HUES48 (cell line): ENCODE data around the gene NFATC3.

Experiments used
- H3K27ac ChIP-seq: one replicate; pipeline ENCODE4 v1.7.0; 2013; ENCODE audit warnings: low read depth, low read length, inconsistent platforms
- H3K27me3 ChIP-seq: 2 replicates; pipeline ENCODE4 v1.6.1; 2013; ENCODE audit warnings: mild to moderate bottlenecking, low read length; ENCODE audit not compliant: control insufficient read depth, insufficient read depth
- H3K36me3 ChIP-seq: 2 replicates; pipeline ENCODE4 v1.6.1; 2013; ENCODE audit warnings: low read length; ENCODE audit not compliant: control insufficient read depth, insufficient read depth
- H3K4me1 ChIP-seq: 2 replicates; pipeline ENCODE4 v1.6.1; 2013; ENCODE audit warnings: mild to moderate bottlenecking, low read length; ENCODE audit not compliant: control insufficient read depth, insufficient read depth
- H3K4me3 ChIP-seq: 2 replicates; pipeline ENCODE4 v1.5.1; 2013; ENCODE audit warnings: mild to moderate bottlenecking, low read depth, low read length
- H3K9ac ChIP-seq: 2 replicates; pipeline ENCODE4 v1.6.1; 2013; ENCODE audit warnings: mild to moderate bottlenecking, low read depth, low read length, moderate library complexity
- H3K9me3 ChIP-seq: 2 replicates; pipeline ENCODE4 v1.6.1; 2013; ENCODE audit warnings: low read length; ENCODE audit not compliant: control insufficient read depth, insufficient read depth

The NFATC3 gene

GRCh38 chr16:68265078-68265920, 180.1 kb downstream of the NFATC3 start:
- H3K9me3 ChIP-seq, result no peaks in the 10 kb centered on the region
- H3K9ac ChIP-seq, result no peak overlapping the region
- no peaks in the 10 kb centered on the region for H3K36me3 ChIP-seq
- peaks cover 17% of the 10 kb centered on the region for H3K4me1 ChIP-seq
- peak overlapping the region; percentile 91 for H3K4me3 ChIP-seq
- H3K27ac ChIP-seq, result peak overlapping the region; percentile 71
- H3K27me3 ChIP-seq, result peaks cover 13% of the 10 kb centered on the region

GRCh38 chr16:68267612-68268405, 182.6 kb downstream of the NFATC3 start:
- Histone ChIP-seq H3K36me3 (no peaks in the 10 kb centered on the region), H3K27ac (peak overlapping the region; percentile 44)

GRCh38 chr16:68269793-68270192, 184.6 kb downstream of the NFATC3 start:
- peaks cover 17% of the 10 kb centered on the region for H3K4me1 ChIP-seq
- no peak overlapping the region for H3K9ac ChIP-seq
- H3K4me3 ChIP-seq, result no peak overlapping the region
- peaks cover 9% of the 10 kb centered on the region; the same call in 1 of the 2 replicates for H3K27me3 ChIP-seq
- no peak overlapping the region for H3K27ac ChIP-seq
- no peaks in the 10 kb centered on the region for H3K9me3 ChIP-seq
- H3K36me3 ChIP-seq, result peaks cover 8% of the 10 kb centered on the region

More at GRCh38 chr16:68267612-68268405, 182.6 kb downstream of the NFATC3 start:
- Histone ChIP-seq H3K27me3 (peaks cover 13% of the 10 kb centered on the region), H3K9me3 (no peaks in the 10 kb centered on the region), H3K4me1 (peaks cover 17% of the 10 kb centered on the region), H3K4me3 (peak overlapping the region; percentile 25; the same call in 1 of the 2 replicates), H3K9ac (no peak overlapping the region)

DNA sequence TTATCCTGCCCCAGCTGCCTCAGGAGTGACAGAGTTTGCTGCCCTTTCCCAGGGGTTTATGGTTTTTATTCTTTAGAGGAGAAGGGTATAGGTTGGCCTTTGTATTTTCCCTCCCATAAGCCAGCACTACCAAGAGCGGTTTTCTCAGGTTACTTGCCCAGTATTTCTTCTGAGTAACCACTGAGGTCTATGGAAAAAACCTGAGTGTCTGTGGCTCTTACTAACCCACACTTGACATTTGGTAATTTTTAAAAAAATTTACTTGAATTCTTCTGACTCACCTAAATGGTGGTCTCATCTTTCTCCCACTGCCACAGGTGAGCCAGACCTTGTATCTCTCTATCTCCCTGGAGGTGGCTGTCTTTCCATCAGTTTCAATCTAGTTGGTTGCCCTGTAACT, 185.2 kb downstream of the NFATC3 start:
- no peak overlapping the region for H3K9ac ChIP-seq
- H3K27me3 ChIP-seq, result peaks cover 3% of the 10 kb centered on the region; the same call in 1 of the 2 replicates
- H3K27ac ChIP-seq, result no peak overlapping the region
- H3K9me3 ChIP-seq, result no peaks in the 10 kb centered on the region
- H3K4me1 ChIP-seq, result peaks cover 14% of the 10 kb centered on the region
- no peak overlapping the region for H3K4me3 ChIP-seq
- peaks cover 10% of the 10 kb centered on the region for H3K36me3 ChIP-seq

- H3K27me3 ChIP-seq, result no peaks in the 10 kb centered on the region
- peaks cover 8% of the 10 kb centered on the region for H3K4me1 ChIP-seq
- no peak overlapping the region for H3K9ac ChIP-seq
- no peak overlapping the region for H3K27ac ChIP-seq
- peaks cover 10% of the 10 kb centered on the region for H3K36me3 ChIP-seq
- H3K9me3 ChIP-seq, result no peaks in the 10 kb centered on the region
- H3K4me3 ChIP-seq, result no peak overlapping the region
Measured at GRCh38 chr16:68272507-68273209, 187.5 kb downstream of the NFATC3 start.

- no peak overlapping the region for H3K27ac ChIP-seq
- H3K4me1 ChIP-seq, result no peaks in the 10 kb centered on the region; the same call in 1 of the 2 replicates
- H3K9me3 ChIP-seq, result no peaks in the 10 kb centered on the region
- H3K36me3 ChIP-seq, result peaks cover 10% of the 10 kb centered on the region
- no peak overlapping the region for H3K9ac ChIP-seq
- no peaks in the 10 kb centered on the region for H3K27me3 ChIP-seq
- no peak overlapping the region for H3K4me3 ChIP-seq
Measured at GRCh38 chr16:68273459-68273858, 188.3 kb downstream of the NFATC3 start.

DNA sequence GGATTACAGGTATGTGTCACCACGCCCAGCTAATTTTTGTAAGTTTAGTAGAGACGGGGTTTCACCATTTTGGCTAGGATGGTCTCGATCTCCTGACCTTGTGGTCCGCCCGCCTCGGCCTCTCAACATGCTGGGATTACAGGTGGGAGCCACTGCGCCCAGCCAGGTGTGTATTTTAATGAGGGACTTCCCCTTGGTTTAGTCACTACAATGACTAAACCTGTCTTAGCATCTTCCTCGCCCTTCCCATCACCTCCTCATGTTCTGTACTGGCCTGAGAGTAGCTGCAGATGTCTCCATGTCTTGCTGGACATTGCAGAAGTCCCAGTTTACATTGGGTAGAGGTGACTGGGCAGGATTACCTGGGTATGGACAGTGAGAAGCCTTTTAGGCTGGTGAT, 188.7 kb downstream of the NFATC3 start:
- no peaks in the 10 kb centered on the region for H3K9me3 ChIP-seq
- no peaks in the 10 kb centered on the region for H3K27me3 ChIP-seq
- H3K4me1 ChIP-seq, result no peaks in the 10 kb centered on the region; the same call in 1 of the 2 replicates
- no peak overlapping the region for H3K9ac ChIP-seq
- no peak overlapping the region for H3K27ac ChIP-seq
- H3K4me3 ChIP-seq, result no peak overlapping the region
- peaks cover 10% of the 10 kb centered on the region for H3K36me3 ChIP-seq

DNA sequence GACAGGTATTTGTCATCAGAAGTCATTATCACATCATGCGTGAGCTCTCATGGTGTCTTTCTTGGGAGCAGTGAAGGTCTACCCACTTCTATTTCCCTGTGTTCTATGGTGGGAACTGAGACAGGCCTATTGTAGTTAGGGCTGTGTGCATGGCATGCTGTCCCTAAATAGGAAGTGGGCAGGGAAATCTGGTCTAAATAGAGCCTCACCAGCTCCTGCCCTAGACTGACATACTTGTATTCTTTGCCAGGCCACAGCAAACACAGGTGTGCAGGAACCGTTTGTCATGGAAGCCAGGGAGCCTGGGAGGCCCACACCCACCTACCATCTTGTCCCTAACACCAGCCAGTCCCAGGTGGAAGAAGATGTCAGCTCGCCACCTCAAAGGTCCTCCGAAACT, 189.3 kb downstream of the NFATC3 start:
- no peaks in the 10 kb centered on the region for H3K27me3 ChIP-seq
- no peak overlapping the region for H3K4me3 ChIP-seq
- H3K4me1 ChIP-seq, result no peaks in the 10 kb centered on the region; the same call in 1 of the 2 replicates
- no peak overlapping the region for H3K27ac ChIP-seq
- H3K9me3 ChIP-seq, result no peaks in the 10 kb centered on the region
- no peak overlapping the region for H3K9ac ChIP-seq
- peaks cover 10% of the 10 kb centered on the region for H3K36me3 ChIP-seq

DNA sequence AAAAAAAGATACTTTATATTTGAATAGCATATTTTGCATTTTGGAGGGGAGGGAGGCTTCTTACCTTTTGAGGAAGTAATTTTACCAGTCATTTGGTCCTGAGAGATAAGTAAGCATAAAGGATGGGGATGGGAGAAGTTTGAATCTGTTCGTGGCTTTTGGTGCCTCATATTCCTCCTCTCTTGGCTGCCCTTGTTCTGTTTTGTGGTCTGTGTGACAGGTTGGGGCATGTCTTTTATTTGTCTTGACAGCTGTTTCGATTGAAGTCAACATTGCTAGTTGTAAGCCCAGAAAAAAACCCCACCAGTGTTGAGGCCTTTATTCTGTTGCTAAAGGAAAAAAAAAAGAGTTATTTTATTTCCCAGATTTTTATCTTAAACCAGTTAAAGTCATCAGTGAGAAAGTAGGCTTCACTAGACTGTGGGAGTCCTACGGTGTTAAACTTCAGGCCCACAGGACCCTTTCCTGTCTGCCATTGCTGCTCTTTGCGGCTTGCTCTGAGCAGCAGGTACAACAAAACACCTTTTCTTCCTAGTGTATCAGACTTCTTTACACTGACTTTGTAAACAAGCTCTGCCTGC, 190.5 kb downstream of the NFATC3 start:
- Histone ChIP-seq H3K27me3 (no peaks in the 10 kb centered on the region), H3K36me3 (peaks cover 14% of the 10 kb centered on the region), H3K9me3 (no peaks in the 10 kb centered on the region), H3K4me3 (no peak overlapping the region), H3K27ac (no peak overlapping the region), H3K4me1 (no peaks in the 10 kb centered on the region; the same call in 1 of the 2 replicates), H3K9ac (no peak overlapping the region)

DNA sequence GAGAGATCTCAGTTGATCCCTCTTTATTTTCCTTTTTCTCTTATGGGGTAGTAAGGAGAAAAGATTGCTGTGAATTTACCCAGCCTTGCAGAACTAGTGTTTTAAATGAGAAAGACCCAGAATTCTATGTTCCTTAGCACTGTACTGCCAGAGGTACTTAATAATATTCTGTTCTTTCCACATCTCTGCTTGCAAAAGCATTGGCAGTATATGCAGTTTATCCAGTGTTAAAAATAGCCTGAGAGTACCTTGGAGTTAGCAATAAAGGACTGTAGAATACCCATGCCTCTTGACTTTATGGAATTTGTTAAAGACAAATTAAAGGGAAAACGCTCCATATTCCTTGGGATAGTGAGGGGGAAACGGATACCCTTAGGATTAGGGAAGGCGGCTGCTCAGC, 191.1 kb downstream of the NFATC3 start:
- Histone ChIP-seq H3K9ac (no peak overlapping the region), H3K9me3 (no peaks in the 10 kb centered on the region), H3K27me3 (no peaks in the 10 kb centered on the region), H3K27ac (no peak overlapping the region), H3K36me3 (peaks cover 14% of the 10 kb centered on the region), H3K4me3 (no peak overlapping the region), H3K4me1 (no peaks in the 10 kb centered on the region; the same call in 1 of the 2 replicates)
